GM12875 (cell line): ENCODE measurements around the gene THADA.

ENCODE experiments used
- H3K4me3 ChIP-seq: one replicate; pipeline ENCODE4 v1.5.1; 2011; ENCODE audit warnings: low read depth, low read length, control low read depth
- CTCF ChIP-seq: IDR thresholded peaks from 2 replicates; pipeline ENCODE4 v1.5.1; 2011; ENCODE audit warnings: low read depth, mild to moderate bottlenecking, control low read depth, inconsistent platforms, low read length, moderate library complexity, borderline replicate concordance; ENCODE audit not compliant: insufficient read depth

The THADA gene

GRCh38 chr2:43274721-43275120, 321.1 kb downstream of the THADA start:
- no peak for TF ChIP-seq CTCF
- H3K4me3 ChIP-seq, result no peak overlapping the region

DNA sequence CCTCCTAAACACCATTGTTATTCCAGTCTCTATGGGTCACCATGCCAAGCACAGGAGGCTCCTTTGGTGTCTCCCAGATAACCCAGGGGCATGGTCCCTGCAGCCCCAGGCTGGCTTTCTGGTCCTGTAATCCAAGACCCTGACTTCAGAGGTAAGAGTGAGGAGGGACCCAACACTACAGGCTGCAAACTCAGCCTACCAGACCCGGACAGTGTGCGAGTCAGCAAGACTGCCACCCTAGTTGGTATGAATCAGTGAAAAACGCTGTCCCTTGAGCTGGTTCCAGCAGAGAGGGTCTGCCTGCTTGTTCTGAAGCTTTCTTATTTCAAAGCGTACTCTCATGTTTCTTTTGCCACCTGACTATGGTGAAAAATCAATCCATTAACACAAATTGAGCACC, 321.8 kb downstream of the THADA start:
- H3K4me3 ChIP-seq, result no peak overlapping the region
- TF ChIP-seq CTCF, result no peak

DNA sequence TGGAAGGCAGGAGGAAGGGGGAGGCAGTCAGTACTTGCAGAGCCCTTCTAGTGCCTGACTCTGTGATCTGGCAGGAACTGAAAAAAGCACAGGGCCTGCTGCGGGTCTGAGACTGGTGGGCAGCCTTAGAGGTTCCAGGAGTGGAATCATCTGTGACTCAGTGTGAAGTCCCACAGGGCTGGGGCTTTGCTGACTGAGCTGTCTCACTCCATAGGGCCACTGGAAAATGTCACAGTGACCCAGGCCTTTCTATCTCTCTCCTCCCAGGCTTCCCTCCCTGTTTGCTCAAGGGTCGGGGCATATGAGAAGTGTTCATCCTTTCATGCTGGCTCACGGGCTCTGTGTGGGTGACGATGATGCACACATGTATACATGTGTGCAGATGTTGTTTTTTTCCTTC, 322.3 kb downstream of the THADA start:
- TF ChIP-seq CTCF, result no peak
- H3K4me3 ChIP-seq, result no peak overlapping the region

- H3K4me3 ChIP-seq, result no peak overlapping the region
- TF ChIP-seq CTCF, result no peak
Observed at GRCh38 chr2:43270930-43271615, 324.8 kb downstream of the THADA start.

DNA sequence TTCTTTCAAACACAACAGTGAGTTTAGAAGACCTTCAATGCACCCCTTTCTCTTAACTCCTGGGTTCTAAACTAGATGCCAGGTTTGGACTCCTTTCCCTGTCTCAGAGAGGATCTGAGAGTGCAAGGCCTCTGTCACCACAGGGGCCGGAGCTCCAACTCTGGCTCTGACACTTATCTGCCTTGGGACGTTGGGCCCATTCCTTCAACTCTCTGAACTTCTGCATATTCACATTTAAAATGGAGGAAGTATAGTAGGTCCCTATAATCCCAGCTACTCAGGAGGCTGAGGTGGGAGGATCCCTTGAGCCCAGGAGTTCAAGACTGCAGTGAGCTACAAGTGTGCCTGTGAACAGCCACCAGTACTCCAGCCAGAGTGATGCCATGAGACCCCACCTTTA, 325.4 kb downstream of the THADA start:
- no peak overlapping the region for H3K4me3 ChIP-seq
- no peak for TF ChIP-seq CTCF

DNA sequence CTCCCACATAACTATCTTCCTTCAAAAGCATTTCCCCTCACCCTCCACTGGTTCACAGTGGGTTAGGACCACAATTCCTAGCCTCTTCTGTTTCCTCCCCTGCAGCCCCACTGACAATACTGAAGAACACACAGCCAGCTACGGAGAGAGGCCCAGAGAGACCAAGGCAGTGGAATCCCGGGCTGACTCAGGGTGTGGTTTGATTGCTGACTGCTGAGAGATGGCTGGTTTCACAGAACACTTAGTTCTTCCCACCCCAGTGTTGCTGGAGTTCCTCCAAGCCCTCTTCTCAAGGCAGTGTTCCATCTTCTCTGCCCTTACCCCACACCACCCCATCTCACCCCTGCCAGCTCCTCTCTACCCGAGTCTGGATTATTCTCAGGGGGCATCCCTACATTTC, 326.1 kb downstream of the THADA start:
- H3K4me3 ChIP-seq, result no peak overlapping the region
- no peak for TF ChIP-seq CTCF

GRCh38 chr2:43269074-43269572, 326.7 kb downstream of the THADA start:
- TF ChIP-seq CTCF, result no peak
- no peak overlapping the region for H3K4me3 ChIP-seq
